ENCODE data around the gene CFAP97.
A peak's percentile ranks its signal among the peaks of the same experiment; 100 is the strongest.

Gene CFAP97

GRCh38 chr4:185144601-185145240 lies 59.1 kb downstream of the CFAP97 start:
- Mint-ChIP-seq H3K4me1 (peaks cover 19% of the 10 kb centered on the region), H3K27ac (no peak overlapping the region), H3K4me3 (peak overlapping the region; percentile 80), H3K9me3 (no peaks in the 10 kb centered on the region), H3K36me3 (peaks cover 14% of the 10 kb centered on the region)
- ATAC-seq (no peak), DNase-seq (ENCODE audit: low spot score in 2 of 2) (no peak)

GRCh38 chr4:185143601-185143969 lies 60.2 kb downstream of the CFAP97 start:
- Mint-ChIP-seq H3K4me1 (peaks cover 13% of the 10 kb centered on the region), H3K27ac (no peak overlapping the region), H3K36me3 (peaks cover 14% of the 10 kb centered on the region), H3K4me3 (peak overlapping the region; percentile 80), H3K9me3 (no peaks in the 10 kb centered on the region)
- peak in 1 of 2 donors; percentile 59 for DNase-seq (ENCODE audit: low spot score in 2 of 2)
- peak; percentile 27 for ATAC-seq

GRCh38 chr4:185142912-185143600 lies 60.7 kb downstream of the CFAP97 start, which contains the start of gene SLC25A4:
Gene SLC25A4 (plus strand): TSS chr4:185143266. CDS start chr4:185143373, 107 bp downstream.
- peak; percentile 87 to 94 for DNase-seq (ENCODE audit: low spot score in 2 of 2)
- Mint-ChIP-seq H3K4me3 (peak within 1 kb of the TSS; percentile 80), H3K4me1 (peaks cover 13% of the 10 kb centered on the region), H3K27ac (peak within 1 kb of the TSS; percentile 40), H3K36me3 (peaks cover 14% of the 10 kb centered on the region), H3K9me3 (no peaks in the 10 kb centered on the region)
- peak; percentile 95 for ATAC-seq

- Mint-ChIP-seq H3K4me1 (peaks cover 13% of the 10 kb centered on the region), H3K36me3 (peaks cover 14% of the 10 kb centered on the region), H3K27ac (peak overlapping the region; percentile 40), H3K4me3 (peak overlapping the region; percentile 80), H3K9me3 (no peaks in the 10 kb centered on the region)
- ATAC-seq = peak; percentile 23
- no peak for DNase-seq (ENCODE audit: low spot score in 2 of 2)
Observed at GRCh38 chr4:185142564-185142911, 61.3 kb downstream of the CFAP97 start.

- Mint-ChIP-seq H3K4me1 (peaks cover 13% of the 10 kb centered on the region), H3K4me3 (peak overlapping the region; percentile 80), H3K36me3 (peaks cover 14% of the 10 kb centered on the region), H3K27ac (no peak overlapping the region), H3K9me3 (no peaks in the 10 kb centered on the region)
- ATAC-seq = no peak
- DNase-seq (ENCODE audit: low spot score in 2 of 2) = no peak
Observed at GRCh38 chr4:185141777-185142176, 62.0 kb downstream of the CFAP97 start.

GRCh38 chr4:185139736-185140135 lies 64.1 kb downstream of the CFAP97 start:
- peak in 1 of 2 donors; percentile 41 for DNase-seq (ENCODE audit: low spot score in 2 of 2)
- Mint-ChIP-seq H3K9me3 (no peaks in the 10 kb centered on the region), H3K4me3 (no peak overlapping the region), H3K36me3 (peaks cover 7% of the 10 kb centered on the region), H3K4me1 (peaks cover 13% of the 10 kb centered on the region), H3K27ac (no peak overlapping the region)
- ATAC-seq = no peak

GRCh38 chr4:185138161-185138560 lies 65.6 kb downstream of the CFAP97 start:
- H3K27ac Mint-ChIP-seq = no peak overlapping the region
- ATAC-seq = no peak
- H3K4me3 Mint-ChIP-seq = no peak overlapping the region
- peaks cover 6% of the 10 kb centered on the region for H3K4me1 Mint-ChIP-seq
- no peaks in the 10 kb centered on the region for H3K36me3 Mint-ChIP-seq
- DNase-seq (ENCODE audit: low spot score in 2 of 2) = no peak
- no peaks in the 10 kb centered on the region for H3K9me3 Mint-ChIP-seq

- Mint-ChIP-seq H3K4me3 (no peak overlapping the region), H3K4me1 (peaks cover 2% of the 10 kb centered on the region), H3K27ac (no peak overlapping the region), H3K9me3 (no peaks in the 10 kb centered on the region), H3K36me3 (no peaks in the 10 kb centered on the region)
- DNase-seq (ENCODE audit: low spot score in 2 of 2) (peak in 1 of 2 donors; percentile 40), ATAC-seq (no peak)
Observed at GRCh38 chr4:185137233-185137925, 66.4 kb downstream of the CFAP97 start.

- Mint-ChIP-seq H3K36me3 (no peaks in the 10 kb centered on the region), H3K4me3 (no peak overlapping the region), H3K27ac (no peak overlapping the region), H3K4me1 (no peaks in the 10 kb centered on the region), H3K9me3 (no peaks in the 10 kb centered on the region)
- DNase-seq (ENCODE audit: low spot score in 2 of 2) (no peak), ATAC-seq (peak; percentile 69)
Observed at GRCh38 chr4:185134307-185134869, 69.4 kb downstream of the CFAP97 start.

- H3K9me3 Mint-ChIP-seq = no peaks in the 10 kb centered on the region
- H3K36me3 Mint-ChIP-seq = no peaks in the 10 kb centered on the region
- DNase-seq (ENCODE audit: low spot score in 2 of 2) = peak; percentile 18 to 62
- ATAC-seq = peak; percentile 78
- H3K27ac Mint-ChIP-seq = no peak overlapping the region
- H3K4me3 Mint-ChIP-seq = peak overlapping the region; percentile 63
- H3K4me1 Mint-ChIP-seq = no peaks in the 10 kb centered on the region
Observed at GRCh38 chr4:185128272-185129119, 75.3 kb downstream of the CFAP97 start.

GRCh38 chr4:185127021-185127925 lies 76.5 kb downstream of the CFAP97 start:
- DNase-seq (ENCODE audit: low spot score in 2 of 2) (no peak), ATAC-seq (peak; percentile 23)
- Mint-ChIP-seq H3K9me3 (no peaks in the 10 kb centered on the region), H3K4me3 (peak overlapping the region; percentile 63), H3K27ac (no peak overlapping the region), H3K36me3 (no peaks in the 10 kb centered on the region), H3K4me1 (no peaks in the 10 kb centered on the region)

GRCh38 chr4:185124006-185124405 lies 79.8 kb downstream of the CFAP97 start:
- no peaks in the 10 kb centered on the region for H3K9me3 Mint-ChIP-seq
- H3K4me3 Mint-ChIP-seq = no peak overlapping the region
- no peak for DNase-seq (ENCODE audit: low spot score in 2 of 2)
- ATAC-seq = no peak
- no peaks in the 10 kb centered on the region for H3K36me3 Mint-ChIP-seq
- H3K27ac Mint-ChIP-seq = no peak overlapping the region
- no peaks in the 10 kb centered on the region for H3K4me1 Mint-ChIP-seq

- H3K4me1 Mint-ChIP-seq = no peaks in the 10 kb centered on the region
- no peaks in the 10 kb centered on the region for H3K9me3 Mint-ChIP-seq
- no peak overlapping the region for H3K4me3 Mint-ChIP-seq
- no peak overlapping the region for H3K27ac Mint-ChIP-seq
- ATAC-seq (no peak), DNase-seq (ENCODE audit: low spot score in 2 of 2) (no peak)
- no peaks in the 10 kb centered on the region for H3K36me3 Mint-ChIP-seq
Observed at GRCh38 chr4:185122681-185123345, 81.0 kb downstream of the CFAP97 start.

GRCh38 chr4:185120631-185120946 lies 83.2 kb downstream of the CFAP97 start:
- no peaks in the 10 kb centered on the region for H3K9me3 Mint-ChIP-seq
- H3K27ac Mint-ChIP-seq = no peak overlapping the region
- H3K4me1 Mint-ChIP-seq = no peaks in the 10 kb centered on the region
- ATAC-seq = no peak
- no peaks in the 10 kb centered on the region for H3K36me3 Mint-ChIP-seq
- DNase-seq (ENCODE audit: low spot score in 2 of 2) = no peak
- H3K4me3 Mint-ChIP-seq = no peak overlapping the region

Data from stimulated activated effector memory CD8-positive, alpha-beta T cell treated with anti-CD3 and anti-CD28 coated beads, Interleukin-12 subunit alpha, Interleukin-12 subunit beta, amount 100 ng/mL, for 72 hours (primary cell).